HG02763 (cell line): ENCODE results near the gene CYP2D6.
"Not testable (repeated sequence)": the region's sequence is repeated elsewhere in the genome, so short reads cannot be mapped to it uniquely, and the experiment has no call there.

Experiments used
- ATAC-seq: cut with Tn5 transposase; IDR thresholded peaks from one replicate; pipeline ENCODE4 v1.9.1; 2021; ENCODE audit warnings: mild to moderate bottlenecking, moderate library complexity; ENCODE audit not compliant: unreplicated experiment

Gene CYP2D6

DNA sequence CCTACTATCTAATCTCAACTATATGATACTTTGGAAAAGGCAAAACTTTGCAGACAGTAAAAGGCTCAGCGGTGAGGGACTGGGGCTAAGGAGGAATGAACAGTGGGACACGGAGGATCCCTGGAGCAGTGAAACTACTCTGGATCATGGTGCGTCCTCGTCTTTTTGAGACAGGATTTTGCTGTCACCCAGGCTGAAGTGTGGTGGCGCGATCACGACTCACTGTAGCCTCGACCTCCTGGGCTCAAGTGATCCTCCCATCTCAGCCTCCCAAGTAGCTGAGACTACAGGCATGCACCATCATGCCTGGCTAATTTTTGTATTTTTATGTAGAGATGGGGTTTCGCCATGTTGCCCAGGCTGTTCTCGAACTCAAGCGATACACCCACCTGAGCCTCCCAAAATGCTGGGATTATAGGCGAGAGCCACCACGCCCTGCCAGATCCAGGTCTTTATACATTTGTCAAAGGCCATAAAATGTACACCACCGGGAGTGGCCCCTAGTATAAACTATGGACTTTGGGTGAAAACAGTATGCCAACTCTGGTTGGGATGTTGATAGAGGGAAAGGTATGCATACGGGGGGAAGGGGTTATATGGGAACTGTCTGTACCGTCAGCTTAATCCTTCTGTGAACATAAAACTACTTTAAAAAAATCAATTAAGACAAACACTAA lies 28.0 kb upstream of the CYP2D6 start:
- no peak for ATAC-seq

DNA sequence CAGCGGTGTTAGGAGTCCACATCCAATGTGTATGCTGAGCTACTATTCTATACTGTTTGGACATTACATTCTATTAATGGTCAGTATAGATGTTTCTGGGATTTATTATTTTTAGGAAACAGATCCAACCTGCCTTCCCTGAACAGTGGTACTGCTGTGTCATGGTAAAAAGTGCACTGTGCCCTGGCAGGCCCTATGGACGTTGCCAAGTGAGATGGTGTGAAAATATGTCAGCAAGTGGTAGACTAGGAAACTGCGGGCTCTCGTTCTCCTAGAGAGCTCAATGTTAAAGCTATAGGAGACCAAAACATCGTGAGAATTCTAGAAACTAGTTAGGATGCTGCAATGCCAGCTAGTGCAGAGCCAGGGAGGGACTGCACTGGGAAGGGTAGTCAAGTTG lies 26.0 kb upstream of the CYP2D6 start:
- ATAC-seq: no peak

DNA sequence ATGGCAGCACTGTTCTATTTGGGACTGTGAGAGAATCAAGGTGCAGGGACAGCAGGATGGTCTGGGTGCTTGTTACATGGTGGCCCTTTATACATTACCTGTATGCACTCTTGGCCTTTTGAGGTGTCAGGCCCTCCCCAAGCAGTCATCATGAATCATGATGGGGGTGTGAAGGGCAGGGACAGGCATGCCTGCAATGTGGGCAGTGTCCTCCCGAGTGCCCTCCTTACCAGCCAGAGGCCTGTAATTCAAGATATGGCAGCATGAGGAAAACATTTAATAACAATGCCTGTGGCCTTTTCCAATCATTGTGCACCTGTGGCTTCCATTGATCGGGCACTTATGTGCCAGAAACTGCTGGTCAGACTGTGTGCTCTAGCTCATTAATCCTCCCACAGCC lies 25.5 kb upstream of the CYP2D6 start:
- no peak for ATAC-seq

DNA sequence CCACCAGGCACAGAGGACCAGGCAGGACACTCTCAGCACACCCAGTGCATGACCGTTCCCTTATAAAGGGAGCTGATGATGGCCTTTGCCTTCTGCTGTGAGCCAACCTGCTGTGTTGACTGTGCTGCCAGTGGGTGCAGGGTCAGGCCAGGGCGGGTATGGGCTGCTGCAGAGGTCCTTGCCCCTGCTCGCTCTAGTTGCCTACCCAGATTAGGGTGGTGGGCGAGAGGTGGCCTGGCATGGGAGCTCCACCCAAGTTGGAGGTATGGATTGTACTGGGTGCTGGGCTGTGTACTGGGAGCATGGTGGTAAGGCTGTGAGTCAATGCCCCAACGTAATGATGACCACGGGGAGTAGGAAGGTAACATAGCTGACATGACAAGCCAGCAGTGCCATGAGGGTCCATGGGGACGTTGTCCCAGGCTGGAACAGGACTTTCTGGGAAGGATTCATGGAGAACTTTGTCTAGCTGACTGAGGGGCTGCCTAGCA lies 24.5 kb upstream of the CYP2D6 start:
- ATAC-seq: no peak

DNA sequence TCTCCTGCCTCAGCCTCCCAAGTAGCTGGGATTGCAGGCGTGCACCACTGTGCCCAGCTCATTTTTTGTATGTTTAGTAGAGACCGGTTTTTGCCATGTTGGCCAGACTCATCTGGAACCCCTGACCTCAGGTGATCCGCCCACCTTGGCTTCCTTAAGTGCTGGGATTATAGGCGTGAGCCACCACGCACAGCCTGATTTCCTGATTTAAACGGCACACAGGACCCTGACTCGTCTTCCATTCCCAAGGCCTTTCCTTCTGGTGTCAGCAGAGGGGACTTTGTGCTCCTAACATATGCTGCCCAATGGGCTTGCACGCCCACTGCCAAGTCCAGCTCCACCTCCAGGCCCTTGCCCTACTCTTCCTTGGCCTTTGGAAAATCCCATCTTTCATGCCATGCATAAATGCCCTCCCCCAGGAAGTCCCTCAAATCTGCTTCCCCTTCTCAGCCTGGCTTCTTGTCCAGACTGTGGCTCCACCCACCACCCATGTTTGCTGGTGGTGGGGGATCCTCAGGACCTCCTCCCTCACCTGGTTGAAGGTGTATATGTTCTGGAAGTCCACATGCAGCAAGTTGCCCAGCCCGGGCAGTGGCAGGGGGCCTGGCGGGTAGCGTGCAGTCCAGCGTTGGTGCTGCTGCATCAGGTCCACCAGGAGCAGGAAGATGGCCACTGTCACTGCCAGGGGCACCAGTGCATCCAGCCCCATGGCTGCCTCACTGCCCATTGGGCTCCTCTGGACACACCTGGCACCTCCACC lies 23.9 kb upstream of the CYP2D6 start:
- no peak for ATAC-seq

DNA sequence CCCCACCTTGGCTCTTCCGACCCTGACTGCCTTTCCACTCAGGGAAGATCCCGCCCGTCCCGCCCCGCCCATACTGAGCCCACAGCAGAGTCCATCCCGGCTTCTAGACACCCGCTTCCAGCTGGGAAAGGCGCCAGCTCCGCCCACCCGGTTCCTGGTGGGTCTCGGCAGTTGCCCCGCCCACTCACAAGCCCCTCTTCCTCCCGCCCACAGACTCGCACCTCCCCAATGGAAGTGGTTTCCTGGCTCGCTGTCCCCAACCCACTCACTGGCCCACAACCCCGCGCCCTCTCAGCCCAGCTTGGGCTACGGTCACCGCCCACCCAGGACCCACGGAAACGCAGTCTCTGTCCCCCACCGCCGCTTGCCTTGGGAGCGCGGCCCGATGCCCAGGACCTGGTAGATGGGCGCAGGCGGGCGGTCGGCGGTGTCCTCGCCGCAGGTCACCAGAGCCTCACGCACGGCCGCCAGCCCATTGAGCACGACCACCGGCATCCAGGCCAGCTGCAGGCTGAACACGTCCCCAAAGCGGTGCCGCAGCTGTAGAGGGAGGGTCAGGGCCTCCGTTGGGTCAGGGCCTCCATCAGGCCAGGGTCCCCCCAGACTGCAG lies 22.2 kb upstream of the CYP2D6 start:
- ATAC-seq: no peak

DNA sequence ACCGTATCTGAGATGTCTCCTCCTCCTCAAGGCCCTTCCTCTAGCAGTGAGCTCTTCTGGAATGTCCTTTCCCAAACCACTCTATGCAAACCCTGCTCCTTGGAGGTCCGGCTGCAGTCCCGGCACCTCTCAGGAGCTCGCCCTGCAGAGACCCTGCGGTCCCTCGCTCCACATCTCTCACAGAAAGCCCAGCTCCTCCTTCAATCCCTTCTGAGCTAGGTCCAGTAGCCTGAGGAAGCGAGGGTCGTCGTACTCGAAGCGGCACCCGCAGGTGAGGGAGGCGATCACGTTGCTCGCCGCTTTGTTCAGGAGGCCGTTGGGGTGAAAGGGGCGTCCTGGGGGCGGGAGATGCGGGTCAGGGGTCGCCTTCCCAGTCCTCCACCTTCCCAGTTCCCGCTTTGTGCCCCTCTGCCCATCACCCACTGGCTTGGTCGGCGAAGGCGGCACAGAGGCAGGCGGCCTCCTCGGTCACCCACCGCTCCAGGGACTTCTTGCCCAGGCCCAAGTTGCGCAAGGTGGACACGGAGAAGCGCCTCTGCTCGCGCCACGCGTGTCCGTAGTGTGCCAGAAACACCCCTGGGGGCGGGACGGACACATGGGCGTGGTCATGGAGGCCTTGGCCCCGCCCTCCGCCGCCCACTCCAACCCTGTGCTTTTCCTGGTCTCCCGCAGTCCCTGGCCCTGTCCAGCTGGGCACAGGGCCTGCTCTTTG lies 21.5 kb upstream of the CYP2D6 start:
- ATAC-seq: no peak

DNA sequence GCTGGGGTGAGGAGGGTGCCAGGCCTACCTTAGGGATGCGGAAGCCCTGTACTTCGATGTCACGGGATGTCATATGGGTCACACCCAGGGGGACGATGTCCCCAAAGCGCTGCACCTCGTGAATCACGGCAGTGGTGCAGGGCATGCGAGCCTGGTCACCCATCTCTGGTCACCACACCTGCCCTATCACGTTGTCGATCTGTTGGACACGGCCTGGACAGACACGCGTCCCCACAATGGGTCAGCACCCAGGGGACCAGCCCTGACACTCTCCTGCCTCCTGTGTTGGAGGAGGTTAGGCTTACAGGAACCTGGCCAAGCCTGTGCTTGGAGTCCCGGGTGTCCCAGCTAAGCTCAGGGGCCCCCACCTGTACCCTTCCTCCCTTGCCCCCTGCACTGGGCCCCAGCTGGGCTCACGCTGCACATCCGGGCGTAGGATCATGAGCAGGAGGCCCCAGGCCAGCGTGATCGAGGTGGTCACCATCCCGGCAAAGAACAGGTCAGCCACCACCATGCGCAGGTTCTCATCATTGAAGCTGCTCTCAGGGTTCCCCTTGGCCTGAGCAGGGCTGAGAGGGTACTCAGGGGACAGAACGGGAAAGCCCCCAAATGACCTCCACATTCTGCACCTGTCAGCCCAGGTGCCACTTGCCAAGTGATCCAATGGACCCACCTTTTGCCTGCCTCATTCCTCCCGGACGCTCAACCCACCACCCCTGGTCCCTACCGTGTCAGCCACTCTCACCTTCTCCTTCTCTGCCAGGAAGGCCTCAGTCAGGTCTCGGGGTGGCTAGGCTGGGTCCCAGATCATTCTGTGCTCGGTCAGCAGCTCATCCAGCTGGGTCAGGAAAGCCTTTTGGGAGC lies 20.3 kb upstream of the CYP2D6 start:
- no peak for ATAC-seq

DNA sequence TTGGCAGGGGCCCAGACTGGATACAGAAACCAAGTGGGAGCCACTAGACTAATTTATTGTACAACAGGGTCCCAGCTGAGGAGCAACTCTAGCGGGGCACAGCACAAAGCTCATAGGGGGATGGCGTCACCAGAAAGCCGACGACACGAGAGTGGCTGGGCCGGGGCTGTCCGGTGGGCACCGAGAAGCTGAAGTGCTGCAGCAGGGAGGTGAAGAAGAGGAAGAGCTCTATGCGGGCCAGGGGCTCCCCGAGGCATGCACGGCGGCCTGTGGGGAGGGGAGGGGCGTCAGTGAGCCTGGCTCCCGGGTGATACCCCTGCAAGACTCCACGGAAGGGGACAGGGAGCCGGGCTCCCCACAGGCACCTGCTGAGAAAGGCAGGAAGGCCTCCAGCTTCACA lies 19.2 kb upstream of the CYP2D6 start:
- ATAC-seq: not testable (repeated sequence)

DNA sequence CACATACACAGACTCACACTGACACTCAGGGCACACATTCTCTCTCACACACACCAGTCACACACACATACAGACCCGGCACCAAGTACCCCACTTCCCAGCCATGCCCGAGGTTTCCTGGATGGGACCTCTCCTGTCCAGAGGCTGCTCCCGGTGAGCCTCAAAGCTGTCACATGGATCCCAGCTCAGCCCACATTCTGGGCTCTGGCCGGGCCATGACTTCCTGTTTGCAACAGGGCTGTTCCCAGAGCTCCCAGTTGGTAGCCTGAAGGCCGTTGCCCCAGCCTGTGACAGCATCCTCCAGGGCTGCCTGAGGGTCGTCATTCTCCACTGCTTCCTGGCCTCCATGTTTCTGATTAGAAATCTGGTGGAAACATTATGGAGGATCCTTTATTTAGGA lies 14.6 kb upstream of the CYP2D6 start:
- ATAC-seq: no peak

DNA sequence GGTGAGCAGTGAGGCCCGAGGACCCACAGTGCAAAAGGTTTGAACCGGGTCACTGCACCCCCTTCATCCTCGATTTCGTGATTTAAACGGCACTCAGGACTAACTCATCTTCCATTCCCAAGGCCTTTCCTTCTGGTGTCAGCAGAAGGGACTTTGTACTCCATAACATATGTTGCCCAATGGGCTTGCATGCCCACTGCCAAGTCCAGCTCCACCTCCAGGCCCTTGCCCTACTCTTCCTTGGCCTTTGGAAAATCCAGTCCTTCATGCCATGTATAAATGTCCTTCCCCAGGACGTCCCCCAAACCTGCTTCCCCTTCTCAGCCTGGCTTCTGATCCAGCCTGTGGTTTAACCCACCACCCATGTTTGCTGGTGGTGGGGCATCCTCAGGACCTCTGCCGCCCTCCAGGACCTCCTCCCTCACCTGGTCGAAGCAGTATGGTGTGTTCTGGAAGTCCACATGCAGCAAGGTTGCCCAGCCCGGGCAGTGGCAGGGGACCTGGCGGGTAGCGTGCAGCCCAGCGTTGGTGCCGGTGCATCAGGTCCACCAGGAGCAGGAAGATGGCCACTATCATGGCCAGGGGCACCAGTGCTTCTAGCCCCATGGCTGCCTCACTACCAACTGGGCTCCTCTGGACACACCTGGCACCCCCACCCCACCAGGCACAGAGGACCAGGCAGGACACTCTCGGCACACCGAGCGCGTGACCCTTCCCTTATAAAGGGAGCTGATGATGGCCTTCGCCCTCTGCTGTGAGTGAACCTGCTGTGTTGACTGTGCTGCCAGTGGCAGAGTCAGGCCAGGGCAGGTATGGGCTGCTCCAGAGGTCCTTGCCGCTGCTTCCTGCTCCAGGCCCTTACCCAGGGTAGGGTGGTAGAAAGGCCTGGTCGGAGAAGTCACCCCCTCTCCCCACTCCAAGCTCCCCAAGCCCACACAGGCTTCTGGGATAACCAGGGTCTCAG lies 13.5 kb upstream of the CYP2D6 start:
- not testable (repeated sequence) for ATAC-seq

DNA sequence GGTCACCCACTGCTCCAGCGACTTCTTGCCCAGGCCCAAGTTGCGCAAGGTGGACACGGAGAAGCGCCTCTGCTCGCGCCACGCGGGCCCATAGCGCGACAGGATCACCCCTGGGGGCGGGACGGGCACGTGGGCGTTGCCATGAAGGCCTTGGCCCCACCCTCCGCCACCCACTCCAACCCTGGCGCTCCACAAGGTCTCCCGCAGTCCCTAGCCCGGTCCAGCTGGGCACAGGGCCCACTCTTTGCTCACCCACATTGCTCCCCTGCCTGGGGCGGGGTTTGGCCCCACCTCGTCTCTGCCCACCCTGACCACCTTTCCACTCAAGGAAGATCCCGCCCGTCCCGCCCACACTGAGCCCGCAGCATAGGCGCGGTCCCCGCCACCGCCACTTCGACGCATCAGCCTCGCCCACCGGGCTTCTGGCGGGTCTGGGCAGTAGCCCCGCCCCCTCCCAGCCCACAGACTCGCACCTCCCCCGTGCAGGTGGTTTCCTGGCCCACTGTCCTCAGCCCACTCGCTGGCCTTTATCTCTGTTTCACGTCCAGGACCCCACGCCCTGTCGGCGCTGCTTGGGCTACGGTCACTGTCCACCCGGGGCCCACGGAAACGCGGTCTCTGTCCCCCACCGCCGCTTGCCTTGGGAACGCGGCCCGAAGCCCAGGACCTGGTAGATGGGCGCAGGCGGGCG lies 12.3 kb upstream of the CYP2D6 start:
- ATAC-seq: no peak

DNA sequence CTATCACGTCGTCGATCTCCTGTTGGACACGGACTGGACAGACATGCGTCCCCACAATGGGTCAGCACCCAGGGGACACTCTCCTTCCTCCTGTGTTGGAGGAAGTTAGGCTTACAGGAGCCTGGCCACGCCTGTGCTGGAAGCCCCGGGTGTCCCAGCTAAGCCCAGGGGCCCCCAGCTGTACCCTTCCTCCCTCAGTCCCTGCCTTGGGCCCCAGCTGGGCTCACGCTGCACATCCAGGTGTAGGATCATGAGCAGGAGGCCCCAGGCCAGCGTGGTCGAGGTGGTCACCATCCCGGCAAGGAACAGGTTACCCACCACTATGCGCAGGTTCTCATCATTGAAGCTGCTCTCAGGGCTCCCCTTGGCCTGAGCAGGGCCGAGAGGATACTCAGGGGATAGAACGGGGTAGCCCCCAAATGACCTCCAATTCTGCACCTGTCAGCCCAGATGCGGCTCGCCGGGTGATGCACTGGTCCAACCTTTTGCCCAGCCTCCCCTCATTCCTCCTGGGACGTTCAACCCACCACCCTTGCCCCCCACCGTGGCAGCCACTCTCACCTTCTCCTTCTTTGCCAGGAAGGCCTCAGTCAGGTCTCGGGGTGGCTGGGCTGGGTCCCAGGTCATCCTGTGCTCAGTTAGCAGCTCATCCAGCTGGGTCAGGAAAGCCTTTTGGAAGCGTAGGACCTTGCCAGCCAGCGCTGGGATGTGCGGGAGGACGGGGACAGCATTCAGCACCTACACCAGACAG lies 10.9 kb upstream of the CYP2D6 start:
- ATAC-seq: not testable (repeated sequence)

DNA sequence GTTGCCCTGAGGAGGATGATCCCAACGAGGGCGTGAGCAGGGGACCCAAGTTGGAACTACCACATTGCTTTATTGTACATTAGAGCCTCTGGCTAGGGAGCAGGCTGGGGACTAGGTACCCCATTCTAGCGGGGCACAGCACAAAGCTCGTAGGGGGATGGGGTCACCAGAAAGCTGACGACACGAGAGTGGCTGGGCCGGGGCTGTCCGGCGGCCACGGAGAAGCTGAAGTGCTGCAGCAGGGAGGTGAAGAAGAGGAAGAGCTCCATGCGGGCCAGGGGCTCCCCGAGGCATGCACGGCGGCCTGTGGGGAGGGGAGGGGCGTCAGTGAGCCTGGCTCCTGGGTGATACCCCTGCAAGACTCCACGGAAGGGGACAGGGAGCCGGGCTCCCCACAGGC lies 9.5 kb upstream of the CYP2D6 start:
- ATAC-seq: not testable (repeated sequence)

DNA sequence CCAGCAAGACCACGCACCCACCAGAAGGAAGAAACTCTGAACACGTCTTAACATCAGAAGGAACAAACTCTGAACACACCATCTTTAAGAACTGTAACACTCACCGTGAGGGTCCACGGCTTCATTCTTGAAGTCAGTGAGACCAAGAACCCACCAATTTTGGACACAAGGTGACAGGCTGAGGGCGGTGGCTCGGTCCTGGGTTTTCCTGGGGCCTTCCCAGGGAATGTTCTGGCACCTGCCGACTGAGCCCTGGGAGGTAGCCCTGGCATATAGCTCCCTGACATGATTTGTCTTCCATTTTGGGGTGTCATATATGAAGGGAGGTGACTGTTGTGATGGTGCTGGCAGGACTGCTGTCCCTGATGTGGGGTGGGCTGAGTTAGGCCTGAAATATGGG lies 8.9 kb upstream of the CYP2D6 start:
- ATAC-seq: not testable (repeated sequence)

DNA sequence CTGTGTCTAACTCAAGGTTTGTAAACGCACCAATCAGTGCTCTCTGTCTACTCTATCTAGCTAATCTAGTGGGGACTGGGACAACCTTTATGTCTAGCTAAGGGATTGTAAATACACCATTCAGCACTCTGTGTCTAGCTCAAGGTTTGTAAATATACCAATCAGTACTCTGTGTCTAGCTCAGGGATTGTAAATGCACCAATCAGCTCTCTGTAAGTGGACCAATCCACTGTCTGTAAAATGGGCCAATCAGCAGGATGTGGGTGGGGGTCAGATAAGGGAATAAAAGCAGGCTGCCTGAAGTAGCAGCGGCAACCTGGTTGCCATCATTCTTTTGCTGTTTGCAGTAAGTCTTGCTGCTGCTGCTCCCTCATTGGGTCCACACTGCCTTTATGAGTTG lies 8.4 kb upstream of the CYP2D6 start:
- no peak for ATAC-seq

DNA sequence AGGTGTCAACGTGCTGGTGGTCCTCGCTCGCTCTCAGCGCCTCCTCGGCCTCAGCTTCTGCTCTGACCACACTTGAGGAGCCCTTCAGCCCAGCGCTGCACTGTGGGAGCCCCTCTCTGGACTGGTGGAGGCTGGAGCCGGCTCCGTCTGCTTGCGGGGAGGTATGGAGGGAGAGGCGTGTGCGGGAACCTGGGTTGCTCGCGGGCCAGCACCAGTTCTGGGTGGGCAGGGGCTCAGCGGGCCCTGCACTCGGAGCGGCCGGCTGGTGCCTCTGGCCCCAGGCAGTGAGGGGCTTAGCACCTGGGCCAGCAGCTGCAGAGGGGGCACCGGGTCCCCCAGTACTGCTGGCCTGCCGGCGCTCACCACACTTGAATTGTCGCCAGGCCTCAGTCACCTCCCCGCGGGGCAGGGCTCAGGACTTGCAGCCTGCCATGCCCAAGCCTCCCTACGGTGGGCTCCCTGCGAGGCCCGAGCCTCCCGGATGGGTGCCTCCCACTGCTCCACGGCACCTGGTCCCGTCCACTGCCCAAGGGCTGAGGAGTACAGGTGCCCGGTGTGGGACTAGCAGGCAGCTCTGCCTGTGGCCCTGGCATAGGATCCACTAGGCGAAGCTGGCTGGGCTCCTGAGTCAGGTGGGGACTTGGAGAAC lies 7.6 kb upstream of the CYP2D6 start:
- ATAC-seq: no peak
